Caki2 (cell line): Measurements from ENCODE around the gene LAD1. TPM values are rescaled to one million over a fixed set of nuclear protein-coding genes. Genes with fewer than 3 reads are reported as not detected.

Experiments
- DNase-seq: peaks from one replicate; pipeline ENCODE4 v3.0.0-alpha.2; 2015; ENCODE audit warnings: low read depth
- in situ Hi-C: cut with HindIII; loops from 2 replicates; pipeline ENCODE4 v1.10.0; 2016; ENCODE audit warnings: low sequenced_read_pairs, low pct_unique_long_range_greater_than_20kb, mixed read lengths
- total RNA-seq: library from RNA; depleted of rRNA; stranded (reverse); fragments of >200 nt; shearing (Covaris generic); gene quantifications from 2 replicates; pipeline ENCODE4 v1.2.3, GENCODE V29; 2014; ENCODE audit warnings: low replicate concordance

The LAD1 gene
- total RNA-seq, 1 experiment from 2014 or later, result not detected

GRCh38 chr1:201399352-201400126 lies 415 bp upstream of the LAD1 start:
- in situ Hi-C loops, result no loop called here
- no peak for DNase-seq

- no peak for DNase-seq
- in situ Hi-C loops, result no loop called here
Measured at GRCh38 chr1:201397675-201398074, 1.4 kb downstream of the LAD1 start.

- peak; percentile 84 for DNase-seq
- in situ Hi-C loops, result no loop called here
Measured at GRCh38 chr1:201396861-201397464, 2.2 kb downstream of the LAD1 start.

DNA sequence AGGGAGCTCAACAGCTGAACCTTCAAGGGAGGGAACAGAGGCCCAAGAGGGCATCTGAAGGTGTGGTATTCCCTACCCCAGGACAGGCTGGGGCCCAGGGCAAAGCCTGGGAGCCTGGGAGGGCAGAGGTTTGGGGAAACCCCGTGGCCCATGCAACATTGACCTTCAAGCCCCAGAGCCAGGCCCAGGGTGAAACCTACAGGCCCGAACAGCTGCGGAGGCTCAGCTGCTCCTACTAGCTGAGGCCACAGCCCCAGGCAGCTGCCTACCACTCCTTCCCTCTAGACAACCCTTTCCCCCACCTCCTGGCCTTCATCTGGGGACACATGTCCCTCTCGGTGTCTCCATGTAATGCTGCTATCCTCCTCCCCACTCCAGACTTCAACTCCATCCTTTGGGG lies 3.2 kb downstream of the LAD1 start:
- in situ Hi-C loops, result no loop called here
- no peak for DNase-seq

DNA sequence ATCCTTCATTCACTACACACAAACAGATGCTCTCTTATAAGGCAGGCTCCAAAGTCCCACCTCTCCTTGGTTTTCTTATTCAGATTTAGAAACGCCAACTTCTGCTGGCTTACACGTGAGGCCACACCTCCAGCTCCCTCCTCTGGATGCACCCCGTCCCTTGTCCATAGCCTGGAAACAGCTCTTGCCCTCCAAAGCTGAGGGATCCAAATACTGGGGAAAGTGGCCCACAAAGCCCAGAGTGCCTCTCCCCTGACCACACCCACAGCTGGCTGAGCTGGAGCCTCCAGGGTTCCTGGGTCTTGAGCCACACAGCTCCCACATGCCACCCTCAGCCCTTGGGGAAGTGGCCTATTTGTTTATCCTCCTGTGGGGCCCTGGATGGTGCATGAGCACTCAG lies 4.5 kb downstream of the LAD1 start:
- no peak for DNase-seq
- in situ Hi-C loops, result no loop called here

- no peak for DNase-seq
- in situ Hi-C loops, result no loop called here
Measured at GRCh38 chr1:201393076-201393475, 6.0 kb downstream of the LAD1 start.

- in situ Hi-C loops, result no loop called here
- DNase-seq, result no peak
Measured at GRCh38 chr1:201391651-201392511, 7.2 kb downstream of the LAD1 start.

GRCh38 chr1:201391225-201391624 lies 7.9 kb downstream of the LAD1 start:
- DNase-seq, result no peak
- in situ Hi-C loops, result no loop called here

GRCh38 chr1:201389051-201389450 lies 10.1 kb downstream of the LAD1 start:
- no peak for DNase-seq
- in situ Hi-C loops, result no loop called here

- in situ Hi-C loops, result no loop called here
- no peak for DNase-seq
Measured at GRCh38 chr1:201386208-201386607, 12.9 kb downstream of the LAD1 start.

DNA sequence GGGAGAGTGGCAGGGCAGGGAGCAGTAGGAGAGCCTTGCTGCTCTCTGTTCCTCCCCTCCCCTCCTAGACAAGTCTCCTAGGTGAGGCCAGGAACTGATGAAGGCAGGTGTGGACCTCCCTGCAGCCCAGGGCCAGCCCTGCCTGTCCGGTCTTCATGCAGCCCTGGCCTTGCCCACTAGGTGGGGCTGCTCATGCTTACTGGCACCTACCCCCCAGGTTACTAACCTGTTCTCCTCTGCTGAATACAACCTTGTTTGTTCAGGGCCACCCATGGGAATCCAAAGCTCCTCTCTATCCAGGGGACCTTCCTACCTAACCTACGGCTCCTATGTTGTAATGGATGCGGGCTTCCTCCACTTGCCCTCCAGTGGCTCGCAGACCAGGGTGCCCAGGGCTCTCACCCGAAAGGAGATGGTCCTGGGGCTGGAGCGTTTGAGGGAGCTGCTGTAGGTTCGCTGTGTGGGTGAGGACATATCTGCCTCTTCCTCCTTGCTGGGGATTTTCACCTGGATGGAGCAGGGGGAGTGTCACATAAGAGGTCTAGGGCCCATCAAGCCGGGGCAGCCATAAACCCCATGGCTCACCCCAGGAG lies 13.7 kb downstream of the LAD1 start:
- in situ Hi-C loops, result no loop called here
- DNase-seq, result peak; percentile 50

DNA sequence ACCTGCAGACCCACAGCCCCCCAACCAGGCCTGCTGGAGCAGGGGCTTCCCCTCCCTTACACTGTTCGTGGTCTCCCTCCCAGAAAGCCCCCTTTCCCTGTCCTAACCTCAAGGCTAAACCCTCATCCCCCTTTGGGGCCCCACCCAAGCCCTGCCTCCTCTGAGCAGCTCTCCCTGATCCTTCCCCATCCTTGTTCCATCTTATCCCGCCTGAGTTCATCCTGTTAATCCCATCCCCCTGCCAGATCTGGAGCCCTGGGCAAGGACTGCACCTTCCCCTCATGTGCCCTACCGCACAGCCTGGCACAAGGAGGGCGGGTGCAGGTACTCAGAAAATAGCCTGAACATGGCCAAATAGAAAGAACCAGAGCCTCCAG lies 14.7 kb downstream of the LAD1 start:
- in situ Hi-C loops, result no loop called here
- DNase-seq, result no peak

DNA sequence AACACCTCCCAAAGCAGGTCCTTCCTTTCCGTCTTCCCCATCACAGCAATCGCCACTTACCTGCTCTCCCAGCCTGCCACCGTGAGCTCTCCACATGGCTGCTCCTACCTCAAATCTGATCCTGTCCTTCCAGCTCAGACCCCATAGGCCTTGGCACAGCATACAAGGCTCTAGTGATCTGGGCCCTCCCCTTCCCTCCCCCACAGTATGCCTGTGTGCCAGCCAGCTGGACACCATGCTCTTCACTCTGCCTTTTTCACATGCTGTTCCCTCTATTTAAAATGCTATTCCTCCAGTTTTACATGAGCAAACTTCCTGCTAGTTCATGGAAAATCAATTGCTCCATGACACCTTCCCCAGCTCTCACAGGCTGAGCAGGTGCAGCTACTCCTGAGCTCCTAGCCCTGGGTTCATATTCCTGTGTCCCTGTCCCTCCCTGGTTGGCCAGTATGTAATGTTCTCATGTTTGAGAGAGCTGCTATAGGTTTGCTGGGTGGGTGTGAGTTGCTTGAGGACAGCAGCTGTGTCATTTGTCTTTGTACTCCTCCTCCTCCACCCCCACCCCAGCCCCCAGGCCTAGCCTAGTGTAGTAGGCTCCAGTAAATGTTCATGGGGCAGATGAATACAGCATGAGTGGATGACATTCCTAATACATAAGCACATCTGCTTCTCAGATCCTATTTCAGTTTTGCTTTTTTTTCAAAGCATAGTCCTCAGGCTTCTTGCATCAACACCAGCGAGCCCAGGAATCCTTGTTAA lies 15.3 kb downstream of the LAD1 start:
- peak; percentile 22 for DNase-seq
- in situ Hi-C loops, result no loop called here

GRCh38 chr1:201381130-201381529 lies 18.0 kb downstream of the LAD1 start:
- in situ Hi-C loops, result no loop called here
- no peak for DNase-seq

GRCh38 chr1:201379733-201380242 lies 19.3 kb downstream of the LAD1 start:
- in situ Hi-C loops, result no loop called here
- no peak for DNase-seq

DNA sequence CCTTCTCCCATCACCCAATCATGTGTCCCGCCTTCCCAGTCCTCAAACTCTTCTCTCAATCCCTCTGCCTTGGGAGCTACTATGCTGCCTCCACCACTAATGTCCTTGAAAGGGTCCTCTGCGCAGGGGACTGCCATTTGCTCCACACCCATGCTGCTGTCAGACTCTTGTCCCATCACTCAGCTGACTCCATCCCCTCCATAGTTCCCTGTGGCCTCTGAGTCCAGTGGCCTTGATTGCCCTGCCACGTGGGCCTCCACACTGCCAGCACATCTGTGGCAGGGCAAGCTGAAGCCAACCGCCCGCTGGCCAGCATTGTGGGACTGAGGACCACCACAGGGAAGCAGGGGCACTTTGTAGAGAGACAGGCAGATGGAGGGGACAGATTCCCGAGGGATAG lies 20.3 kb downstream of the LAD1 start:
- no peak for DNase-seq
- in situ Hi-C loops, result no loop called here

- in situ Hi-C loops, result no loop called here
- no peak for DNase-seq
Measured at GRCh38 chr1:201377611-201378092, 21.5 kb downstream of the LAD1 start, which contains the start of gene TNNT2. TNNT2 (minus strand) TSS chr1:201377680; CDS start chr1:201373254, 4,426 bp downstream.
